GM18505 (cell line): ENCODE data around the gene CXCL3.

ENCODE experiments used
- ATAC-seq: cut with Tn5 transposase; IDR thresholded peaks from one replicate; pipeline ENCODE4 v1.9.1; 2021; ENCODE audit not compliant: unreplicated experiment
- POLR2A ChIP-seq: IDR thresholded peaks from 4 replicates; pipeline ENCODE4 v1.6.1; 2011; ENCODE audit warnings: borderline replicate concordance; ENCODE audit not compliant: insufficient read depth, insufficient read length; ENCODE audit errors: extremely low read depth

Gene CXCL3

GRCh38 chr4:74044677-74045076 is 6.2 kb upstream of the CXCL3 start:
- no peak for ATAC-seq
- no peak for TF ChIP-seq POLR2A

GRCh38 chr4:74042681-74043080 is 4.2 kb upstream of the CXCL3 start:
- no peak for TF ChIP-seq POLR2A
- ATAC-seq: no peak

- ATAC-seq: no peak
- no peak for TF ChIP-seq POLR2A
Measured at GRCh38 chr4:74041418-74041817, 2.9 kb upstream of the CXCL3 start.

GRCh38 chr4:74039315-74039763 is 850 bp upstream of the CXCL3 start:
- no peak for ATAC-seq
- TF ChIP-seq POLR2A: no peak

GRCh38 chr4:74038086-74038424 is 434 bp downstream of the CXCL3 start:
- no peak for ATAC-seq
- no peak for TF ChIP-seq POLR2A

- ATAC-seq: no peak
Measured at GRCh38 chr4:74037076-74037955, 1.2 kb downstream of the CXCL3 start.

GRCh38 chr4:74033739-74034138 is 4.8 kb downstream of the CXCL3 start:
- TF ChIP-seq POLR2A: no peak
- no peak for ATAC-seq

More at GRCh38 chr4:74037076-74037955, 1.2 kb downstream of the CXCL3 start:
- TF ChIP-seq POLR2A: no peak

- no peak for TF ChIP-seq POLR2A
- no peak for ATAC-seq
Measured at GRCh38 chr4:74032064-74032463, 6.4 kb downstream of the CXCL3 start.

GRCh38 chr4:74031576-74031975 is 6.9 kb downstream of the CXCL3 start:
- ATAC-seq: no peak
- TF ChIP-seq POLR2A: no peak

- no peak for ATAC-seq
- no peak for TF ChIP-seq POLR2A
Measured at GRCh38 chr4:74030285-74030684, 8.2 kb downstream of the CXCL3 start.

- no peak for TF ChIP-seq POLR2A
- ATAC-seq: no peak
Measured at GRCh38 chr4:74028504-74028903, 10.0 kb downstream of the CXCL3 start.

- no peak for ATAC-seq
- TF ChIP-seq POLR2A: no peak
Measured at GRCh38 chr4:74023709-74024108, 14.8 kb downstream of the CXCL3 start.

- no peak for TF ChIP-seq POLR2A
Measured at GRCh38 chr4:74021601-74022000, 16.9 kb downstream of the CXCL3 start.

GRCh38 chr4:74018771-74019170 is 19.7 kb downstream of the CXCL3 start:
- no peak for ATAC-seq
- no peak for TF ChIP-seq POLR2A

More at GRCh38 chr4:74021601-74022000, 16.9 kb downstream of the CXCL3 start:
- ATAC-seq: no peak

GRCh38 chr4:74018116-74018515 is 20.4 kb downstream of the CXCL3 start:
- ATAC-seq: no peak
- no peak for TF ChIP-seq POLR2A

GRCh38 chr4:74016068-74016467 is 22.4 kb downstream of the CXCL3 start:
- no peak for TF ChIP-seq POLR2A
- no peak for ATAC-seq
